K562 (cell line): Measurements from ENCODE around the gene PCSK6. TPM values are rescaled to one million over a fixed set of nuclear protein-coding genes. Genes with fewer than 3 reads are reported as not detected.

ENCODE experiments used
- ARHGAP35 ChIP-seq: fragments of 450-650 bp; IDR thresholded peaks from 2 replicates; pipeline ENCODE4 v1.6.1; 2018; ENCODE audit not compliant: partially characterized antibody
- CBX8 ChIP-seq: fragments of 200-600 bp; sonication (generic); IDR thresholded peaks from 2 replicates; pipeline ENCODE4 v1.6.1; 2012; ENCODE audit warnings: borderline replicate concordance, mixed run types, low read depth, mild to moderate bottlenecking, moderate library complexity, mixed read lengths, low read length, control low read depth, inconsistent platforms; ENCODE audit not compliant: poor library complexity, severe bottlenecking; ENCODE audit errors: extremely low read depth
- CREB1 ChIP-seq, 2 experiments: sonication (generic) in 1 of 2; formaldehyde crosslinking in 1 of 2; IDR thresholded peaks; 2 replicates each; pipeline versions ENCODE4 v1.6.1 to v1.8.0; 2012 to 2022; ENCODE audit warnings: inconsistent platforms in 1 of 2, mild to moderate bottlenecking in 1 of 2, missing genetic modification reagents in 1 of 2, moderate library complexity in 1 of 2
- ESRRA ChIP-seq: fragments of 450-650 bp; IDR thresholded peaks from 2 replicates; pipeline ENCODE4 v1.6.1; 2014; ENCODE audit warnings: low read depth, mild to moderate bottlenecking, moderate library complexity, borderline replicate concordance
- HDAC3 ChIP-seq: fragments of 450-650 bp; IDR thresholded peaks from 2 replicates; pipeline ENCODE4 v1.6.1; 2018; ENCODE audit warnings: borderline replicate concordance, mild to moderate bottlenecking, moderate library complexity; ENCODE audit not compliant: partially characterized antibody
- MECOM ChIP-seq: fragments of 250-450 bp; sonication (Bioruptor Pico); IDR thresholded peaks from 2 replicates; pipeline ENCODE4 v1.8.0; 2022; ENCODE audit warnings: inconsistent platforms
- PHF20 ChIP-seq: fragments of 450-650 bp; IDR thresholded peaks from 2 replicates; pipeline ENCODE4 v1.6.1; 2018; ENCODE audit not compliant: partially characterized antibody
- SPI1 ChIP-seq: IDR thresholded peaks from 2 replicates; pipeline ENCODE4 v1.6.1; 2011; ENCODE audit warnings: low read depth, low read length, control low read depth, borderline replicate concordance
- ZNF140 ChIP-seq: fragments of 250-450 bp; sonication (Bioruptor Pico); IDR thresholded peaks from 2 replicates; pipeline ENCODE4 v1.8.0; 2021; ENCODE audit warnings: moderate library complexity, mild to moderate bottlenecking, inconsistent platforms
- ZNF79 ChIP-seq: fragments of 250-450 bp; sonication (Bioruptor Pico); IDR thresholded peaks from 2 replicates; pipeline ENCODE4 v1.4.0; 2020; ENCODE audit warnings: low read depth, mild to moderate bottlenecking, moderate library complexity
- polyA plus RNA-seq, 8 experiments: library from polyadenylated mRNA; depleted of rRNA in 4 of 8; stranded (reverse) in 5 of 8; unstranded in 3 of 8; fragments of >200 nt; fragmentation: Nextera tagmentation in 2 of 8; fragmentation: Illumina TruSeq in 1 of 8; extraction: Ambion mirVana in 2 of 8; extraction: Trizol in 1 of 8; gene quantifications; 2 replicates each; pipeline versions ENCODE4 v1.2.1 to v1.2.3, GENCODE V29; 2011 to 2014; ENCODE audit warnings: inconsistent platforms in 1 of 8, missing spikeins in 1 of 8
- total RNA-seq, 7 experiments: library from RNA; depleted of rRNA in 6 of 7; stranded (reverse); fragments of >200 nt in 6 of 7; fragmentation: Illumina TruSeq in 2 of 7; extraction: Trizol in 2 of 7; gene quantifications; 2 replicates each; pipeline versions ENCODE4 v1.2.1 to v1.2.3, GENCODE V29; 2011 to 2021; ENCODE audit warnings: low replicate concordance in 1 of 7
- TF ChIP-seq, protein P1 (sequence below): fragments of 250-450 bp; sonication (Bioruptor Pico); IDR thresholded peaks from 2 replicates; pipeline ENCODE4 v1.4.0; 2020; ENCODE audit warnings: mild to moderate bottlenecking, moderate library complexity
- TF ChIP-seq, protein P2 (sequence below): fragments of 450-650 bp; IDR thresholded peaks from 2 replicates; pipeline ENCODE4 v1.6.1; 2016; ENCODE audit warnings: antibody characterized with exemption
- TF ChIP-seq, protein P3 (sequence below): fragments of 450-650 bp; IDR thresholded peaks from 2 replicates; pipeline ENCODE4 v1.6.1; 2018; ENCODE audit warnings: mild to moderate bottlenecking, low read depth; ENCODE audit not compliant: partially characterized antibody
- TF ChIP-seq, protein P4 (sequence below): fragments of 250-450 bp; sonication (Bioruptor Pico); IDR thresholded peaks from 2 replicates; pipeline ENCODE4 v1.5.1; 2021; ENCODE audit warnings: mild to moderate bottlenecking
- TF ChIP-seq, protein P5 (sequence below): fragments of 450-650 bp; IDR thresholded peaks from 2 replicates; pipeline ENCODE4 v1.6.1; 2016

PCSK6 gene
- total and polyA plus RNA-seq, 9 of the 15 experiments (the other 6 are each of a cell fraction or from before 2014, with no cell fraction given): 2.2 to 32.6 (median 14.5) TPM

DNA sequence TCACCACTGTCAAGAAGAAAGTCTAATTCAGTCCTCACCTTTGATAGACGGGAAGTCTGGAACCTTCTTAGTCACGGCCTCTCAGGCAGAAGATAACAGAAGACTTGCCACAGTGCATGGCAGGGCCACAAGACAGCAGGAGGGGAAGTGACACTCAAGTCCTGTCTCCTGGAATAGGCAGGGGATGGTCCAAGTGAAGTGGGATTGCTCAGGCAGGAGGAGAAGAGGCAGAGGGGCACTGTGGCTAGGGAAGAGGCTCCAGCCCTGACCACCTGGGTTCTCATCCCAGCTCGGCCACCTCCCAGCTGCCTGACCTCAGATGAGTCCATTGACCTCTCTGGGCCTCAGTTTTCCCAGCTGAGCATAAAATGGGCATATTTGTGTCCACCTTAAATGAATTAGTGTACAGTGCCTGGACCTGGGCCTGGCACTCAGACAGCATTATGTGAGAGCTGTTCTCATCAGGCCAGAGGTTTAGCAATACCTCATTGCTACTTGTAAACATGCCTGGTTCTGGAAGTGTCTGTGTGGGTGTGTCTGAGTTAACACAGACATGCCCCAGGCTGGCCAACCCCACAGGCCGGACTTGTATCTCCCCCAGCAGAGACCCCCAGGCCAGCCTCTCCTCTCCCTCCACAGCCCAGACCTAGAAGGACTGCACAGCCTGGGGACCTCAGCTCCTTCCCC lies 11.5 kb upstream of the PCSK6 start (continued):
- TF ChIP-seq MECOM (CRISPR knock-in tag) (no peak), CBX8 (no peak), ZNF140 (CRISPR knock-in tag) (no peak), CREB1 (IDR thresholded peaks at IDR 0.05) (no peak), CREB1 (CRISPR knock-in tag; IDR thresholded peaks at IDR 0.05) (no peak), ZNF79 (no peak), ARHGAP35 (no peak), SPI1 (peak; percentile 61; the same call in 1 of the 2 replicates), HDAC3 (no peak), PHF20 (peak; percentile 23), ESRRA (peak; percentile 76)
- TF ChIP-seq, protein P1, sequence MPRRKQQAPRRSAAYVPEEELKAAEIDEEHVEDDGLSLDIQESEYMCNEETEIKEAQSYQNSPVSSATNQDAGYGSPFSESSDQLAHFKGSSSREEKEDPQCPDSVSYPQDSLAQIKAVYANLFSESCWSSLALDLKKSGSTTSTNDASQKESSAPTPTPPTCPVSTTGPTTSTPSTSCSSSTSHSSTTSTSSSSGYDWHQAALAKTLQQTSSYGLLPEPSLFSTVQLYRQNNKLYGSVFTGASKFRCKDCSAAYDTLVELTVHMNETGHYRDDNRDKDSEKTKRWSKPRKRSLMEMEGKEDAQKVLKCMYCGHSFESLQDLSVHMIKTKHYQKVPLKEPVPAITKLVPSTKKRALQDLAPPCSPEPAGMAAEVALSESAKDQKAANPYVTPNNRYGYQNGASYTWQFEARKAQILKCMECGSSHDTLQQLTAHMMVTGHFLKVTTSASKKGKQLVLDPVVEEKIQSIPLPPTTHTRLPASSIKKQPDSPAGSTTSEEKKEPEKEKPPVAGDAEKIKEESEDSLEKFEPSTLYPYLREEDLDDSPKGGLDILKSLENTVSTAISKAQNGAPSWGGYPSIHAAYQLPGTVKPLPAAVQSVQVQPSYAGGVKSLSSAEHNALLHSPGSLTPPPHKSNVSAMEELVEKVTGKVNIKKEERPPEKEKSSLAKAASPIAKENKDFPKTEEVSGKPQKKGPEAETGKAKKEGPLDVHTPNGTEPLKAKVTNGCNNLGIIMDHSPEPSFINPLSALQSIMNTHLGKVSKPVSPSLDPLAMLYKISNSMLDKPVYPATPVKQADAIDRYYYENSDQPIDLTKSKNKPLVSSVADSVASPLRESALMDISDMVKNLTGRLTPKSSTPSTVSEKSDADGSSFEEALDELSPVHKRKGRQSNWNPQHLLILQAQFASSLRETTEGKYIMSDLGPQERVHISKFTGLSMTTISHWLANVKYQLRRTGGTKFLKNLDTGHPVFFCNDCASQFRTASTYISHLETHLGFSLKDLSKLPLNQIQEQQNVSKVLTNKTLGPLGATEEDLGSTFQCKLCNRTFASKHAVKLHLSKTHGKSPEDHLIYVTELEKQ (CRISPR knock-in tag): no peak
- TF ChIP-seq, protein P2, sequence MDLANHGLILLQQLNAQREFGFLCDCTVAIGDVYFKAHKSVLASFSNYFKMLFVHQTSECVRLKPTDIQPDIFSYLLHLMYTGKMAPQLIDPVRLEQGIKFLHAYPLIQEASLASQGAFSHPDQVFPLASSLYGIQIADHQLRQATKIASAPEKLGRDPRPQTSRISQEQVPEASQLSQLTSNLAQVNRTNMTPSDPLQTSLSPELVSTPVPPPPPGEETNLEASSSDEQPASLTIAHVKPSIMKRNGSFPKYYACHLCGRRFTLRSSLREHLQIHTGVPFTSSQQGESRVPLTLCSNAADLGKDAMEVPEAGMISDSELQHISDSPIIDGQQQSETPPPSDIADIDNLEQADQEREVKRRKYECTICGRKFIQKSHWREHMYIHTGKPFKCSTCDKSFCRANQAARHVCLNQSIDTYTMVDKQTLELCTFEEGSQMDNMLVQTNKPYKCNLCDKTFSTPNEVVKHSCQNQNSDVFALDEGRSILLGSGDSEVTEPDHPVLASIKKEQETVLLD: no peak
- TF ChIP-seq, protein P3, sequence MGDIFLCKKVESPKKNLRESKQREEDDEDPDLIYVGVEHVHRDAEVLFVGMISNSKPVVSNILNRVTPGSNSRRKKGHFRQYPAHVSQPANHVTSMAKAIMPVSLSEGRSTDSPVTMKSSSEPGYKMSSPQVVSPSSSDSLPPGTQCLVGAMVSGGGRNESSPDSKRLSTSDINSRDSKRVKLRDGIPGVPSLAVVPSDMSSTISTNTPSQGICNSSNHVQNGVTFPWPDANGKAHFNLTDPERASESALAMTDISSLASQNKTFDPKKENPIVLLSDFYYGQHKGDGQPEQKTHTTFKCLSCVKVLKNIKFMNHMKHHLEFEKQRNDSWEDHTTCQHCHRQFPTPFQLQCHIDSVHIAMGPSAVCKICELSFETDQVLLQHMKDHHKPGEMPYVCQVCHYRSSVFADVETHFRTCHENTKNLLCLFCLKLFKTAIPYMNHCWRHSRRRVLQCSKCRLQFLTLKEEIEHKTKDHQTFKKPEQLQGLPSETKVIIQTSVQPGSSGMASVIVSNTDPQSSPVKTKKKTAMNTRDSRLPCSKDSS: no peak
- TF ChIP-seq, protein P4, sequence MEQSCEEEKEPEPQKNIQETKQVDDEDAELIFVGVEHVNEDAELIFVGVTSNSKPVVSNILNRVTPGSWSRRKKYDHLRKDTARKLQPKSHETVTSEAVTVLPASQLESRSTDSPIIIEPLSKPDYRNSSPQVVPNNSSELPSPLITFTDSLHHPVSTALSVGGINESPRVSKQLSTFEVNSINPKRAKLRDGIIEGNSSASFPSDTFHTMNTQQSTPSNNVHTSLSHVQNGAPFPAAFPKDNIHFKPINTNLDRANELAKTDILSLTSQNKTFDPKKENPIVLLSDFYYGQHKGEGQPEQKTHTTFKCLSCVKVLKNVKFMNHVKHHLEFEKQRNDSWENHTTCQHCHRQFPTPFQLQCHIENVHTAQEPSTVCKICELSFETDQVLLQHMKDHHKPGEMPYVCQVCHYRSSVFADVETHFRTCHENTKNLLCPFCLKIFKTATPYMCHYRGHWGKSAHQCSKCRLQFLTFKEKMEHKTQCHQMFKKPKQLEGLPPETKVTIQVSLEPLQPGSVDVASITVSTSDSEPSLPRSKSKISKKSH (CRISPR knock-in tag): no peak
- TF ChIP-seq, protein P5, sequence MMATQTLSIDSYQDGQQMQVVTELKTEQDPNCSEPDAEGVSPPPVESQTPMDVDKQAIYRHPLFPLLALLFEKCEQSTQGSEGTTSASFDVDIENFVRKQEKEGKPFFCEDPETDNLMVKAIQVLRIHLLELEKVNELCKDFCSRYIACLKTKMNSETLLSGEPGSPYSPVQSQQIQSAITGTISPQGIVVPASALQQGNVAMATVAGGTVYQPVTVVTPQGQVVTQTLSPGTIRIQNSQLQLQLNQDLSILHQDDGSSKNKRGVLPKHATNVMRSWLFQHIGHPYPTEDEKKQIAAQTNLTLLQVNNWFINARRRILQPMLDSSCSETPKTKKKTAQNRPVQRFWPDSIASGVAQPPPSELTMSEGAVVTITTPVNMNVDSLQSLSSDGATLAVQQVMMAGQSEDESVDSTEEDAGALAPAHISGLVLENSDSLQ: peak; percentile 47; the same call in 1 of the 2 replicates
- TF ChIP-seq, all 486 proteins: peak for 5
